Activated gamma-delta T cell treated with Interleukin-2 at 50 U/mL for 16 hours (primary cell): ENCODE measurements around the gene TMA16.
"Not testable (repeated sequence)": the region's sequence is repeated elsewhere in the genome, so short reads cannot be mapped to it uniquely, and the experiment has no call there.

Source experiments
- DNase-seq: peaks from one replicate; pipeline ENCODE4 v3.0.0-alpha.2; 2020

The TMA16 gene

GRCh38 chr4:163494360-163495241, at the start of gene TMA16:
Gene TMA16 (plus strand): TSS chr4:163494690. CDS start chr4:163494802, 112 bp downstream.
- DNase-seq, result peak; percentile 67

GRCh38 chr4:163447023-163447422, 47.5 kb upstream of the TMA16 start:
- not testable (repeated sequence) for DNase-seq

GRCh38 chr4:163447481-163447880, 47.0 kb upstream of the TMA16 start:
- DNase-seq, result no peak

GRCh38 chr4:163448540-163449203, 45.8 kb upstream of the TMA16 start:
- DNase-seq, result no peak

- no peak for DNase-seq
These were observed 31.9 kb upstream of the TMA16 start for GRCh38 chr4:163462556-163462955.

GRCh38 chr4:163467082-163467770, 27.3 kb upstream of the TMA16 start:
- no peak for DNase-seq

GRCh38 chr4:163470391-163470790, 24.1 kb upstream of the TMA16 start:
- no peak for DNase-seq

GRCh38 chr4:163473130-163473529, 21.4 kb upstream of the TMA16 start:
- DNase-seq, result no peak

GRCh38 chr4:163473576-163473975, 20.9 kb upstream of the TMA16 start, which contains the start of gene TKTL2:
Gene TKTL2 (minus strand): TSS chr4:163473754. CDS start chr4:163473734, 20 bp downstream.
- DNase-seq, result no peak

GRCh38 chr4:163474027-163474426, 20.5 kb upstream of the TMA16 start:
- no peak for DNase-seq

- no peak for DNase-seq
These were observed 17.6 kb upstream of the TMA16 start for GRCh38 chr4:163476761-163477438.

- DNase-seq, result no peak
These were observed 12.3 kb upstream of the TMA16 start for GRCh38 chr4:163482190-163482589.

GRCh38 chr4:163484906-163485305, 9.6 kb upstream of the TMA16 start:
- peak; percentile 53 for DNase-seq

- DNase-seq, result no peak
These were observed 8.9 kb upstream of the TMA16 start for GRCh38 chr4:163485589-163485988.

GRCh38 chr4:163486321-163486720, 8.2 kb upstream of the TMA16 start:
- DNase-seq, result no peak

- DNase-seq, result no peak
These were observed 4.6 kb upstream of the TMA16 start for GRCh38 chr4:163489929-163490328.

GRCh38 chr4:163492951-163493504, 1.5 kb upstream of the TMA16 start:
- DNase-seq, result no peak

- DNase-seq, result no peak
These were observed 689 bp upstream of the TMA16 start for GRCh38 chr4:163493643-163494359.

GRCh38 chr4:163495900-163496299, 1.4 kb downstream of the TMA16 start:
- no peak for DNase-seq

GRCh38 chr4:163500586-163500985, 6.1 kb downstream of the TMA16 start:
- DNase-seq, result no peak

GRCh38 chr4:163505374-163505773, 10.9 kb downstream of the TMA16 start:
- no peak for DNase-seq

GRCh38 chr4:163515198-163515597, 20.7 kb downstream of the TMA16 start:
- no peak for DNase-seq
